Activated CD8-positive, alpha-beta memory T cell treated with anti-CD3 and anti-CD28 coated beads, Interleukin-2, amount 50 U/mL, for 48 hours (primary cell): ENCODE data around the gene THSD4.

ENCODE experiments used
- DNase-seq: peaks from one replicate; pipeline ENCODE4 v3.0.0-alpha.2; 2020

THSD4 gene

DNA sequence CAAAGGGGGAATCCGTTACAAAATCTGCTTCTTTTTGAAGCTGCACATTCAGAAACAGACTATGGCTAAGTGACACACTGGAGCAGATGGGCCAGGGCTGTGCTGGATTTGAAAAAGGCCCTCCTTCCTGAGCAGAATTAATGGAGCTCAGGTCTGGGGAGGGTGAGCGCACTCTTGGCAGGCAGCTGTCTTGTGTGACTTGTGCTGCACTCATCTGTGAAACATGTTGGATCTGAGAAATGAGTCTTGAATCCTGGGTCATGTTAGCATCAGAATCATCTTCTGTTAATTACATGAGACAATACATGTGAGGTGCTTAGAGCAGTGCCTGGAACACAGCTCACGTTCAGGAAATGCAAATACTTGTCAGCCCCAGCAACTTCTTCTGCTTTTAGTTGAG lies 219.6 kb downstream of the THSD4 start:
- no peak for DNase-seq

DNA sequence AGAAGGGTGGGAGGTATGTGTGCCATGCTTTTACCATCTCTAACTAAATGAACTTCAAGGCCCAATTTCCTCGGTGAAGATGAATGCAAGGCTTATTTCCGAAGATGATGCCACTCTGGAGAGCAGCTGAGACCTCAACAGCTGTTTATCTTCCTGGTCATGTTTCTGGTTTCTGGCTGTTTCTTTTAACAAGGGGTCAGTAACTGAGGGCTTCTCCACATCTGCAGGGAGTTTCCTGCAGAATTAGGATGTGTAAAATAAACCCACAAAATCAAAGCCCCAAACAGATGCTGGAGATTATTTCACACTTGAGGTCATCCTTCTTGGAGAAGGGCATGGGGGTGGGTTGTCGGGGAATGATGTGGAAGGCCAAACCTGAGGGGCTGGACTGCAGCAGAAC lies 220.3 kb downstream of the THSD4 start:
- DNase-seq, result no peak

DNA sequence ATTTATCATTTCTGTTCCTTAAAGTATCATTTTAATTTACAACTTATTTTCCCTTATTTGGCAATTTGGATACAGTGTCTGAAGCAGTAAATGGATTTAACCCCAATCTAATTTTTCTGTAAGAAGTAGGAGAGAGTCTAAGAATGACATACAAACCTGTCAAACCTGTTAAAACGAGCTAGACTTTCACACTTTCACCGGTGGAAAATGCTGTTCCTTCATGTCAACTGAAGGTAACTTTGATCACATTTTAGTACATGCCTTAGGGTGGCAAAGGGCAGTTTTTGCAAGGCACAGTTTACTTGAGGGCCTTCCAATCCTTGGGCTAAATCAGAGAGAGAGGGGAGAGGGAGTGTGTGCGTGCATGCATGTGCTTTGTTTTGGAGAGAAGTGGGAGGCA lies 221.4 kb downstream of the THSD4 start:
- DNase-seq, result no peak

DNA sequence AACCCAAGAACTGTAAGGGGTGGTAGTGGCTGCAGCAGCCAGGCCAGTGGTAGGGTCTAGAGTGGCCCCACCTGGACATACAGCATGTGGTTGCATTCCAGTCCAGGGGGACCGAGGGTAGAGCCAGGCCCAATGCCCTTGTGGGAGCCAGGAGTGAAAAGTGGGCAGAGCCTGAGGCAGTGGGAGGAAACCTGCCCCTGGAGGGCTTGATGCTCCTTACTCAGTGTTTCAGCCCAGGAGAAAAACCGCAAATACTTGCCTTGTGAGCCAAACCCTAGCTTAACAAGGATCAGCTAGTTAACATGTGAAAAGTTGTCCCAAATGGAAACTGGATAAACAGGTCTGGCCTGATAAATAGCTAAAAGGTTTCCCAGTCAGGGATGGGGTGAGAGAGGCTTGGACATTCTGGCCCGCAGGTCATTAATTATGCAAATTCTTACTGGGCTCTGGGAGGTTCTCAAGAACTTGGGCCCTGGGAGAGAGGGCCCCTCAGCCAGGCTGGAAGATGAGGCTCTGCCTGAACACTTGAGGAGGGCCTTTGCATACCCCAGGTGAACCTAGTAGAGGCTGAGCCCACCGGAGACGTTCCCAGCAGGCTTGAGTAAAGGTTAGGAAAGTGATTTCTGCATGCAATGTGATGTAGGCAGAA lies 222.1 kb downstream of the THSD4 start:
- DNase-seq, result no peak

DNA sequence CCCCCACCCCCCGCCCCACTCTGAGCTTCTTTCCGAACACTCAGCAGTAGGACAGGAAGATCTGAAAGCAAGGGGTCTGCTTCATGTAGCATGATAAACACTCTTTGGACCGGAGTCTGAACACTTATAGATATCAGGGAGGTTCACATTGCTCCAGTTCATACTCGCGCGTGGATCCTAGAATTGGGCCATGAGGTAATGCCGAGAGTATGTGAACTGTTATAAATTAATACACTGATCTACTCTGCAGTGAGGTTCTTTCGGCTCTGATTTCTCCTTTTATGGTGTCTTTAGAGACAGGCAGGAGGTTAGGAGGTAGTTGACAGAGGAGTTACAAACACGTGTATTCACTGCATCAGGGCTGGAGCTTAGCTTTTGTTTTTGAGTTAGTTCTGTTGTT lies 223.0 kb downstream of the THSD4 start:
- no peak for DNase-seq

DNA sequence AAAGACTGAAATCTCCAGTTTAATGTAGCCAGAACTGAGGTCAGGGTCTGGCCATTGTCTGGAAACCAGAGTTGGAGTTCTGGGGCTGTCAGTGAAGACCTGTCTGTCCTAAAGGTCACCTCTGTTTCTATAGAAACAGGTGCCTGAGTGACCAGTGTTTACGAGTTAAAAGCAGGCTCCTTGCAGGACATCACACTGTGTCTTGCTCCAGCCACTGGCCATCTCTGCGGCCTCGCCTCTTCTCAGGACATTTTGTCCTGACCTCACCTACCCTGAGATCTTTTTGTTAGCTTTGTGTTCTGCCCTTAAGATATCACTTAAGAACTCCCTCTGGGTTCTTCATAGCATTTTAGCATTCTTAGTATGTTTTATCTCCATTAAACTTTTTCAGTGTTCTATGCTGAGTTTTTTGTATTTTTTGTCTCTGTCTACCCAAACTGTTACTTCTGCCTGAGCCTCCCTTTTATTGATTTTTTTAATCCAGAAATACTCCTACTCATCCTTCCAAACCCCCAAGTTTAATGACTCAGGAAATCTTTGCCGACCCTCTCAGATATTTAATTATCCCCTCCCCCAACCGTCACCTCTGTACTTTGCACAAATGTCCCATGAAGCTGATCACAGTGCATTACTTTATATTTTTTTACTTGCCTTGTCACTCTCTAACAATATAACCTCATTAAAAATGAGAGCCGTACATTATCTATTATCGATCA lies 223.7 kb downstream of the THSD4 start:
- no peak for DNase-seq

DNA sequence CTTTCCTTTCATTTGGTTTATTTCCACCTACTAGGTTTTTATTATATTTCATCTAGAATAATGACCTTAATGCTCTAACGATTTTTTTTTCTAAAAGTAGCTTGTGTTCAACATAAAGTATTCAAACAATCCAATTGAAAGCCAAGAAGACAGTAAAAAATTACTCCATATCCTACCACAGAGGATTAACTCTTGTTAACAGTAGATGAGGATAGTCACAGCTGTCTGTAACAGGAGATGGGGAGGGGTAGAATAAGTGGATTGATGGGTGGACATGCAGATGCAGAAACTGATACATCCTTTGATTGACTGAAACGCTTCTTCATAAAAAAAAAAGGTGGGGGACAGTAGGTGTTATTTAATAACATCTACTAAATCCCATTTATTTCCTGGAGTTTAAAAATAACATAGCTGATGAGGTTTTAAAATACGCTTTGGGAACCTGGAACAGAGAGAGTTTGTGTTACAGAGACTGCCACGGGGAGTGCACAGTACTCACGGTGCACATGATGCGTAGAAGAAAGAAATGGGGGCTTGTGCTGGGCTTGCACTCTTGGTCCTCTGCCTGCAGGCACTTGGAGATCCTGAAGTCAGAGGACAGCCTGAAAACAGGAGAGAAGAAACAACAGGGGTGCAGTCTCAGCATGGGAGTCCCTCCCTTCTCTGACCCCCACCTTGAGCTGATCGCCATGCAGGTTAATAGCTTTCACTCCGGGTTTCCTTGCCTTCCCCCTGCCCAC lies 226.7 kb downstream of the THSD4 start:
- DNase-seq, result no peak

DNA sequence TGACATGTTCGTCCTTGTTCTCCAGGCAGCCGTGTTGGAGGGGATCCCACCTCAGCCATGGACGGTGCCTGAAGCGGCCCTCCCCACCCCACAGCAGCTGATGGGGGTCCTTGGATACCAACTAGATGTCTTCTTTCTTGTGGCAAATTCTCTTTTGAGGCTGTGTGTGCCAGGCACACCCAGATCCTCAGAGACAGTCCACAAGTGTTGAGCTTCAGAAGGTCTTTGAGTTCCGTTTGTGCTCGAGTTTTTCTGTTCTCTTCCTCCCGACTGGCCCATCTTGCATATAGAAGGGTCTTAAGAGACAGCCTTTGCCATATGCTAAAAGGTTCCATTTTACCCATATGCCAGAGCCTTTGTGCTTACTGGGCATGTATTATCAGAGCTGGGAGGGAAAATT lies 227.4 kb downstream of the THSD4 start:
- no peak for DNase-seq

DNA sequence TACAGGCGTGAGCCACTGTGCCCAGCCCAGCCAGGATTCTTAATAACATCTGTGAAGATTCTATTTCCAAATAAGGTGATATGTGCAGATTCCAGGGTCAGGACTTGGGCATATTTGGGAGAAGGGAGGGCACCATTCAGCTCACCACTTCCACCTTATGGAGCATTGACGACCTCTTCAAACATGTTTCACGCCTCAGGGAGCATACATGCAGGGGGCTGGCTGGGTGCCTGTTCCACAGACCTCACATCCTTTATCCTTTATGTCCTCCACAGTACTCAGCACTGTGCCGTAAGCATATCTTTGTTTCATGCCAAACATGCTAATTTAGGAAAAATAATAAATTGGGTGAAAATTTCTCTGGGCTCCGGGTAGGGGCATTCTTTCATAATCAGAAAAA lies 229.0 kb downstream of the THSD4 start:
- DNase-seq, result no peak

DNA sequence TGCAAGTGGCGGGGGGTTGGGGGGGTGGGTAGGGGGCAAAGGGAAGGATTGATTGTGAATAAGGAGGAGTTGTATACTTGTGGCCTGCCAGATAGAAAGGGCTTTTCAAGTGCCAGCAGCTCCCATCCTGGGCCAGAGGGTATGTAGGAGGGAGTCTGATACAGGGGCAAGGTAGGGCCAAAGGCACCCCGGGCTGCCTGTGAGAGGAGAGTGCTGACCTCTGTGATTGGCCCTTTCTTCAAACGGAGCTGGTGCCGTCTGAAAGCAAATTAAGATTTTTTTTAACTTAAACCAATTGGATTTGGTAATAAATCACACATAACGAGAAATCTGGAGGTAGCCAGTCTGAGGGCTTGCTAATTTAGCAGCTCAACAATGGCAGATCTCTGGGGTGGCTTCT lies 229.9 kb downstream of the THSD4 start:
- DNase-seq, result no peak

DNA sequence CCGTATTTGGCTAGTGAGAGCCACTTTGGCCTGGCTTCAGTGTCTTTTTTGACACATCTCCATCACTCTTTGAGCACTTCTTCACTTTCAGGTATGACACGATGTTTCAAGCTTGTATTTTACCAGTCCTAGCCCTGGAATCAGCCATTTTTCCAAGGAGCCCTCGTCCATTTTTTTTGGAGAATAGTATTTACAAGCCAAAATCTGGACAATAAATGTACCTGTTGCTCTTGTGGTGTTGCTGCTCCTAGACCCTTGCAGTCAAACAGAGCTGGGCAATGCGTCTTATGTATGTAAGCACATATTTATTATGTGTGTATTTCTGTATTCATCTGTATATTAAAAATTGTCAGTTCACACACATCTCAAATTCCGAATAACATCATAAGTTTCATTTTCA lies 231.2 kb downstream of the THSD4 start:
- DNase-seq, result no peak

DNA sequence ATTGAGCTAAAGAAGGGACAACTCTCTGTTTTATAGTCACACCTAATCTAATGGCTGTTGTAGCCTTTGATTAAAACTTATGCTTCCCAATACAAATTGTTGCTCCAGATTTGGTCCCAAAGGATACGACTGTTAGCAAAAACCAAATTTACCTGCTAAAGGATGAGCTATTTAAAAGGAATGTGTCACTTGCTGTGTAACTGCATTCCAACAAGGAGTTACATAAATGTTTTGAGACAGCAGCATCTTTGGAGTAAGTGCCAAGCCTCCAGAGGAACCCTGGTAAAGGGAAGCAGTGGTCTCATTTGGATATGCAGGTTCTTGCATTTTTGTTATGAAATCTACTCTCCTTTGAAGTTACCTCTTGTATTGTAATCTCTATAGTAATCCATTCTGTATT lies 233.3 kb downstream of the THSD4 start:
- DNase-seq, result no peak

DNA sequence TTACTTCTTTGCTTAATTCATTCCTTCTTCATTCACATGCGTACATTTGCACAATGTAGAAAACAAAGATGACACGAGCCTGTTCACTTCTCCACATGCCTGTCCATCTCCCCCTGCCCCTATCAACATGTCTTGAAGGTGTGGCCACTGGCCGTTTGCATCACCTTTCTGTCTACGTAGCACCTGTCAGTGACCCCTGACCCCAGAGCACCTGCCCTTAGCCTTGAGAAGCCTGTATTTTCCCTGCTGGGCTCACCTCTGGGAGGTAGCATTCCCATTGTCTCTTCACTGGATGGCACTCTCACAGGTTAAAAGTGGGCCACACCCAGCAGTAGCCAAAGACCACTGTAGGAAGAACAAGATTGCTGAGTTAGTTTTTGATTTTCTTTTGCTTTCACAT lies 234.1 kb downstream of the THSD4 start:
- no peak for DNase-seq

DNA sequence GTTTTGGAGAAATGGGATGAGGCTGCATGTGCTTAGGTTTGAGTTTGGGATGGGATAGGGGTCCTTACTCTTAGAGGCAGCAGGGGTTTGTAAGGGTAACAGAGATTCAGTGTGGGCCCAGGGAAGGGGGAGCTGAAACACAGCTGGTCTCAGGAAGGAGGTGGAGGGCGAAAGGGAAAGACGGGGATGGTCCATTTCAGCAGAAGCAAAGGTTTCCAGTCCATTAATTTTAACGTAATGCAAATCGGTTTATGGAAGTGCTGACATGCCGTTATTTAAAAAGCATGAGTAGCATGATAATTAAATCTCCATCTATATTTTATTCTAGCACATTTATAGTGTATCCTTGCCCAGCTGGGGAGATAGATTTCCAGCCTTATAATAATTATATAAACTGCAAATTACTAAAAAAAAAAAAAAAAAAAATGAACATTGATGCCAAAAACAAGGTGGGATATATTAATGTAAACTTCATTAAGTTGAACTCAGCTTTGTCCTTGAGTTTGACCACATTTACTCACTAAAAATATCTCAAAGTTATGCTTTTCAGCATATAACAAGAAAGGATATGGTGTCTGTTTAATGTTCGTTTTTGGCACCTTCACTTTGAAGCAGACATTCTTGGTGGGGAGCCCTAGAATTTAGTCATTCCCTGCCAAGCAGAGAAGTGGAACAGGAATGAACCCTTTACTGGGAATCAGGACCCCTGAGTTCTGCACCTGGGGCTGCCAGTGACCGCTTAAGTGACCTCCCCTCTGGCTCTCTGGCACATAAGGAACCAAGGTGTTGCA lies 234.7 kb downstream of the THSD4 start:
- no peak for DNase-seq

DNA sequence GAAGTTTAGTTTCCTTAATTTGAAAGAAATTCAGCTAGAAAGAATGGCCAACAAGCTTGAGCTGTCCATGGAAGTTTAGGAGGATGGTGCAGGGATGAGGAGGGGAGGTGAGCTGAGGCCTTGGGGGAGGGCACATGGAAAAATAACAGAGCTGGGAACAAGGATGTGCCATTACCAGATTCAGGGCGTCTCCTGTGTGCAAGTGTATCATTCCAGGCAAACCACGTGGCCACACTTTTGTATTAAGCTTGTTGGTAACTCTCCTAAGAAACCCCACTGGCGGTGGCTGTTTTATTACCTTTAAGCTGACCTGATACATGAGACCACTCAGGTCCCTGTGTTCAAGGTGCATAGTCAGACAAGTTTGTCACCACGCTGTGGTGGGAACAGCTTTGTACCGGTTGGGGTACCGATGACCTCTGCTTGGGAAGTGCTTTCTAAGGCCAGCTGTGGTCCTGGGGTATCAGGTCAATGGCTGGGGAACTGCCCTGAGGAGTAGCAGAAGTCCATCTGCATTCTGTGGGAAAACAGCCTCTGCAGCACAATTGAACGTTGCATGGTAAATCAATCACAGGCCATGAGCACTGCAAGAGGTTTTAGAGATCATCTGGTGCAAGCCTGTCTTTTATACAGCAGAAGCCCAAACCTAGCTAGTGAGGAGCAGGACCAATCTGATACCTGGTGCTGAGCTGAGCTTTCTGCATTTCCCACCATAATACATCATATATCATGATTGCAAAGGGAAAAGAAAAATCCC lies 235.5 kb downstream of the THSD4 start:
- no peak for DNase-seq

DNA sequence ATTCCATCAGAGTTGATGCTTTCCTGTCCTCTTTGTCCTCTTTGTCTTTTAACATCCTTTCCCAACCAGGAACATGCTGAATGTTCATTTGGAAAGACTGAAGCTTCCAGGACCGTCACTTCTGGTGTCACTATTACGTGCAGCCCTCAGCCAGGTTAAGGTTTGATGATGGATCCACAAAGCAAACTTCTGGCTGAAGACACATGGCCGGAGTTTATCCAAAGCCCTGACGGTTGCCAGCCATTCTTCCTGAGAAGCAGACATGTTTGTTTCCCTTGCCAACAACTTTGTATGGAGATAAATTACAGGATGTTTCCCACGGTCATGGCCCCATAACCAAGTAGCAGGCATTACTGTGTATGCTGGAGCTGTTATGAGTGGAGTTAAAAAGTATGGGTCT lies 236.9 kb downstream of the THSD4 start:
- DNase-seq, result no peak

DNA sequence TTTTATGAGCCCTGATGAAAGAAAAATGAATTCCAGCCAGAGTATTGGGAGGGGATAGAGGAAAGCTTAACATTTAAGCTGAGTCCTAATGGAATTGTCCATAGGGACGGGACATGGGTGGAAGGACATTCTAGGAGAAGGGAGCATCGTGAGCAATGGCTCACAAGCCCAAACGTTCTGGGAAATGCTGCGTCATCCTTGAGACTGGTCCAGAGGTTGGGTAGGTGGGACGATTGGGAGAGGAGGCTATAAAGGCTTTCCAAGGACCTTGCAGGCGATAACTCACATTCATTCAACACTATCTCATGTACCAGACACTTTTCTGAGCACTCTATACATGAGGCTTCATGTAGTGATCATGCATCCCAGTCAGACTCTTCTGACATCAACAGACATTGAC lies 237.5 kb downstream of the THSD4 start:
- no peak for DNase-seq

DNA sequence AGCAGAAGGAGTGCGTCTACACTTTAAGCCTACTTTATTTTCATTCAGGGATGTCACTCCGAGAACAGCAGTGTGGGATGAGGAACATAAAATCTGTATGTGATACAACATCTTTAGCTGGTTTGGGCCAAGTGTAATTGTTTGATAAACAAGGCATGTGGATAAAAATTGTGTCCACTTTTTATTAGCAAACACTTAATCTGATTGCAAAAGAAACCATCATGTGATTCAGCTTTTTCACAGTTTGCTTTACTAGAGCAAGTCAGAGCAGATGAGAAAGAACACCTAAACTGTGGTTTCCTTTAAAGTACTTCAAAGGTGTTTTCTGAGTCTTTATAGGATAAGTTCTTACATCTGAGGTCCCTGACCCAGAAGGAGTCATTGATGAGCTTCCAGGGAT lies 237.9 kb downstream of the THSD4 start:
- DNase-seq, result no peak

DNA sequence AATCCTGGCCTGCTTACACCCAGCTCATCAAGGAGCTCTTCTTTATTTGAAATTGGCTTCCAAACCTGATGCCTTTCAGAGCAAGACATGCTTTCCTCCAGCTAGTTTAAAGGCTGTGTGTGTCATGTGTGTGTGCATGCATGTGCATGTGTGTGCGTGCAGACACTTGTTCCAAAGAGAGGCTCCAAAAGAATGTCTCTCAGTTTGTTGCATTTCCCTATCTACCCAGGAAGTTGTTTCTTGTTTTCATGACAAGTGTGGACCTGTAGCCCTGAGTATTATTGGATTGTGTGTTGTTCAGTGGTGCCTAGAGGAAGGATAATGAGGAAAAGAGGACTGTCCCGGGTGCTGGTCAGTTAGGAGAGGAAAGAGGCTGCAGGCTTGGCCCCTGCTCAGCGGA lies 240.0 kb downstream of the THSD4 start:
- DNase-seq, result no peak

DNA sequence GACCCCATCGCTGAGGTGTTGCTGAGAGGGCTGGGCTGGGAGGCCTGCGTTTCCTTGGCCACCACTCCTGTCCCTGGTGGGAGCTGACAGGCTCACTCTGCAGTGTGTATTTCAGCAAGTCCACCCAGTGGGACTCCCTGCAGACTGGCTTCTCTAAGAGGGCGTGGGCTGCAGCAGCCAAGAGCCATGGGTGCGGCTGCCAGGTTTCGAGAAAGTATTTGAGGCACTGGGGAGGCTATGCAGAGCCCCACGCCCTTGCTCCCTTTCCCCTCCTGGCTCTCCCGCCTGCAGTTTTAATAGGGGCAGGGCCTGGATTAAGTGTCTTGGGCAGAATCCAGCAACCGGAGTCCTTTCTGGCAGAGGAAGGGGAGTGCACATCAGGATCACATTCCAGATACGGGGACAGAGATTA lies 242.1 kb downstream of the THSD4 start:
- DNase-seq, result no peak

DNA sequence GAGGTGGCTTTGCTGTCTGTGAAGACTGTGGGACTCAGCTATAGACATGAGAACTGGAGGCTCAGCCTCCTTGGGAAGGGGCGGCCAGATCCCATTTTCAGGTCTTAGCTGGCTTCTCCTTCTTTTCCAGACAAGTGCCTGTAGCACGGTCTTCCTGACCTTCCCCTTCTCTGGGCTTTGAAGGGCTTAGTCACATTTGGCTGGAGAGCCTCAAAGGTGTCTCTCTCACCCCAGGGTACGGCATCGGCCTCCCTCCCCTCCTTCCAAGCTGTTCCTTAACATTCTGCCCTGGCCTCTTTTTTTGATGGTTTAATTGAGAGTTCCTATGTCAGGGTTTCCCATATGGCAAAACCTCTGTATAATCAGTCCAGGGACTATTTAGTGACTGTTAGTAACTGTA lies 242.7 kb downstream of the THSD4 start:
- DNase-seq, result no peak

DNA sequence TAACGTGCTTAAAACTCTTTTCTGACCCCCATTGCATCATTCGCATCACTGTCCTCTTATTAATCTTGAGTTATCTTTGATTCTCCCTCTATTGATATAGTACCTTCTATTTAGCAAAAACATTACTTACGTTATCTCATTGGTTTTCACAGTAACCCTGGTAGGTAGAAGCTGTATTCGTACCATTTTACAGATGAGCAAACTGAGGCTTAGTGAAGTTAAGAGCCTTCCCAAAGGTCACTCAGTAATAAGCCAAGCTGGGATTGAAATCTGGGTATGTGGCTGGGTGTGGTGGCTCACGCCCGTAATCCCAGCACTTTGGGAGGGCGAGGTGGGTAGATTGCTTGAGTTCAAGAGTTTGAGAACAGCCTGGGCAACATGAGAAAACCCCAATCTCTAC lies 244.0 kb downstream of the THSD4 start:
- no peak for DNase-seq

DNA sequence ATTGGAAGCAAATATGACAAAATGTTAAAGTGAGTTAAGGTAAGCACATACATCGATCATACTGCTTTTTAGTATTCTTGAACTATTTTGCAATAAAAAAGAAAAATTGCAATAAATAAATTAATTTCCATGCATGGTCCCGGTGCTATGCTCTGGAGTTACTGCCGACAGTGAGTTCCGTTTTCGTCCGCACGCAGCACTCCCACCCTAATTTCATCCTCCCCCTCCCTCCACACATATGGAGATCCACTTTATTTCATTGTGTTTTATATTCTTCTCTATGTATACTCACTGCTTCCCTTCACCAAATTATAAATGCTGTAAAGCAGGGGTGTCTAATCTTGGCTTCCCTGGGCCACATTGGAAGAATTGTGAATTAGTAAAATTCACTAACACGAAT lies 247.3 kb downstream of the THSD4 start:
- no peak for DNase-seq
